SK-N-SH (cell line): ENCODE results near the gene RNF144B. TPM values are rescaled to one million over a fixed set of nuclear protein-coding genes. Genes with fewer than 3 reads are reported as not detected.

ENCODE experiments used
- CTCF ChIA-PET: fragments of 300-600, 350-600 bp; formaldehyde crosslinking; extraction: SDS; loops from one replicate; lab custom pipeline; 2021; lab: Yijun Ruan, JAX
- POLR2A ChIA-PET: fragments of 350-600 bp; sonication (Branson Sonifier 250); formaldehyde crosslinking; extraction: SDS; loops from one replicate; lab custom pipeline; 2020; ENCODE audit warnings: antibody characterized with exemption, inconsistent platforms; lab: Yijun Ruan, JAX
- DNase-seq: peaks from one replicate; pipeline ENCODE4 v3.0.0; 2012
- H2AFZ ChIP-seq: fragments of 200-600 bp; sonication (generic); 2 replicates; pipeline ENCODE4 v1.8.1; 2016; ENCODE audit warnings: antibody characterized with exemption, mild to moderate bottlenecking, low read depth
- H3F3A ChIP-seq: fragments of 200-600 bp; sonication (generic); replicated peaks from 2 replicates; pipeline ENCODE3; 2016; ENCODE audit warnings: antibody characterized with exemption, mild to moderate bottlenecking; ENCODE audit not compliant: insufficient read depth
- H3K27ac ChIP-seq, 2 experiments: fragments of 200-500 bp in 1 of 2; fragments of 200-600 bp in 1 of 2; sonication (Bioruptor generic) in 1 of 2; sonication (generic), shearing (Covaris generic) in 1 of 2; 2 replicates each; pipeline versions ENCODE4 v1.5.1 to v1.6.1; 2014 to 2016; ENCODE audit warnings: low read depth in 2 of 2, inconsistent platforms in 1 of 2, low read length in 1 of 2, mild to moderate bottlenecking in 1 of 2, mixed read lengths in 1 of 2
- H3K27me3 ChIP-seq: fragments of 200-600 bp; sonication (generic), shearing (Covaris generic); 2 replicates; pipeline ENCODE4 v1.6.1; 2016; ENCODE audit warnings: mixed run types; ENCODE audit not compliant: insufficient read depth
- H3K36me3 ChIP-seq, 2 experiments: fragments of 200-500 bp in 1 of 2; fragments of 200-600 bp in 1 of 2; sonication (Bioruptor generic) in 1 of 2; sonication (generic) in 1 of 2; replicated peaks in 1 of 2; 2 replicates each; pipeline versions ENCODE3 to v1.5.1; 2014 to 2016; ENCODE audit warnings: low read length in 1 of 2, mild to moderate bottlenecking in 1 of 2; ENCODE audit not compliant: insufficient read depth in 2 of 2, control insufficient read depth in 1 of 2
- H3K4me1 ChIP-seq, 2 experiments: fragments of 200-500 bp in 1 of 2; fragments of 200-600 bp in 1 of 2; sonication (Bioruptor generic) in 1 of 2; sonication (generic), shearing (Covaris generic) in 1 of 2; 2 replicates each; pipeline versions ENCODE4 v1.5.1 to v1.6.1; 2014 to 2016; ENCODE audit warnings: low read depth in 1 of 2, low read length in 1 of 2, mixed run types in 1 of 2; ENCODE audit not compliant: insufficient read depth in 2 of 2, control insufficient read depth in 1 of 2
- H3K4me2 ChIP-seq: fragments of 200-600 bp; sonication (generic), shearing (Covaris generic); 2 replicates; pipeline ENCODE4 v1.6.1; 2017; ENCODE audit warnings: mixed run types
- H3K4me3 ChIP-seq, 2 experiments: fragments of 200-500 bp in 1 of 2; fragments of 200-600 bp in 1 of 2; sonication (Bioruptor generic) in 1 of 2; sonication (generic), shearing (Covaris generic) in 1 of 2; 2 replicates each; pipeline versions ENCODE4 v1.5.1 to v1.8.1; 2014 to 2016; ENCODE audit warnings: low read depth in 2 of 2, inconsistent platforms in 1 of 2, low read length in 1 of 2, mild to moderate bottlenecking in 1 of 2, mixed read lengths in 1 of 2, moderate library complexity in 1 of 2
- H3K79me2 ChIP-seq: fragments of 200-600 bp; sonication (generic); 2 replicates; pipeline ENCODE4 v1.8.1; 2017; ENCODE audit warnings: mild to moderate bottlenecking; ENCODE audit not compliant: insufficient read depth
- H3K9ac ChIP-seq: fragments of 200-600 bp; sonication (generic); 2 replicates; pipeline ENCODE4 v1.6.1; 2017; ENCODE audit warnings: mixed run types
- H3K9me2 ChIP-seq: fragments of 200-600 bp; sonication (generic); 2 replicates; pipeline ENCODE4 v1.6.1; 2017; ENCODE audit warnings: mixed run types
- H3K9me3 ChIP-seq: fragments of 200-600 bp; sonication (generic); 2 replicates; pipeline ENCODE4 v1.6.1; 2017; ENCODE audit warnings: mixed run types, mild to moderate bottlenecking, moderate library complexity
- H4K20me1 ChIP-seq: fragments of 200-600 bp; sonication (generic); 2 replicates; pipeline ENCODE4 v1.6.1; 2017; ENCODE audit warnings: mild to moderate bottlenecking, mixed run types; ENCODE audit not compliant: insufficient read depth
- EP300 ChIP-seq, 2 experiments: IDR thresholded peaks; 2 replicates each; pipeline versions ENCODE4 v1.4.0 to v1.6.1; 2012; ENCODE audit warnings: borderline replicate concordance in 1 of 2, low read depth in 1 of 2, low read length in 1 of 2
- FOSL2 ChIP-seq: IDR thresholded peaks from 2 replicates; pipeline ENCODE4 v1.4.0; 2012; ENCODE audit warnings: low read depth, mild to moderate bottlenecking, moderate library complexity, borderline replicate concordance
- FOXM1 ChIP-seq: IDR thresholded peaks from 2 replicates; pipeline ENCODE4 v1.4.0; 2012; ENCODE audit warnings: low read depth, mild to moderate bottlenecking
- GABPA ChIP-seq: IDR thresholded peaks from 2 replicates; pipeline ENCODE4 v1.4.0; 2012; ENCODE audit warnings: low read depth, mild to moderate bottlenecking
- JUND ChIP-seq: IDR thresholded peaks from 2 replicates; pipeline ENCODE4 v1.4.0; 2012
- MXI1 ChIP-seq: IDR thresholded peaks from 2 replicates; pipeline ENCODE4 v1.6.1; 2012; ENCODE audit warnings: mild to moderate bottlenecking, low read depth, low read length, improper control_type of control experiment
- SIN3A ChIP-seq: IDR thresholded peaks from 2 replicates; pipeline ENCODE4 v1.6.1; 2012; ENCODE audit warnings: low read depth, mild to moderate bottlenecking, low read length, moderate library complexity, borderline replicate concordance
- TAF1 ChIP-seq: IDR thresholded peaks from 2 replicates; pipeline ENCODE4 v1.6.1; 2012; ENCODE audit warnings: low read depth, mild to moderate bottlenecking, low read length, moderate library complexity, borderline replicate concordance
- TEAD4 ChIP-seq: IDR thresholded peaks from 2 replicates; pipeline ENCODE4 v1.4.0; 2012; ENCODE audit warnings: mild to moderate bottlenecking, borderline replicate concordance; ENCODE audit not compliant: insufficient read depth
- YY1 ChIP-seq: IDR thresholded peaks from 2 replicates; pipeline ENCODE4 v1.4.0; 2012; ENCODE audit warnings: low read depth, mild to moderate bottlenecking
- WGBS: methylation state at CpG from one replicate; pipeline ENCODE4 v1.1.6; 2017; ENCODE audit warnings: low lambda C conversion rate; 5-methylcytosine and 5-hydroxymethylcytosine counted together
- polyA plus RNA-seq, 3 experiments: library from polyadenylated mRNA; depleted of rRNA; stranded (reverse); fragments of >200 nt; gene quantifications; 2 replicates each; pipeline ENCODE4 v1.2.3, GENCODE V29; 2012
- TF ChIP-seq, protein P1 (sequence below): IDR thresholded peaks from 2 replicates; pipeline ENCODE4 v1.6.1; 2012; ENCODE audit warnings: mild to moderate bottlenecking, low read depth, low read length, moderate library complexity

RNF144B gene
- polyA plus RNA-seq, 1 of the 3 experiments (the other 2 are of a cell fraction) = 1.2 TPM

DNA sequence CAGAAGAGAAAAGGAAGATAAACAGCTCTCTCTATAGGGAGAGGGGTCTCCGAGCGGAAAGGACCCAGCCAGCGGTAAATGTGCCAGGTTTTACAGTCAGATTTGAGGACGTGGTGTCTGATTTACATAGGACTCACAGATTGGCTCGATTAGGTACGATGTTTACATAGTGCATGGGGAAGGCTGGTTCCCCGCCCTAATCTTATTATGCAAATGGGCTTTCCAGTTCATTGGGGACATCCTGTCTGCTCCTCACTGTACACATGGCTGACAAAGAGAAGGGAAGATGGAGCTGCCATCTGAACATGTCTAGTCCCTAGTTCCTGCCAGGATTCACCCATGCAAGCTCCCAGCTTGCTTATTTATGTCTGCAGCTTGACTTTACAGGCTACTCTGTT lies 119.9 kb downstream of the RNF144B start:
- ChIA-PET POLR2A (interaction anchor here (0.7 kb wide), 1 partner anchor 225 kb away, joined by 3 read pairs; no protein-coding TSS in a partner anchor), CTCF (interaction anchor here (1.2 to 3.2 kb wide), 2 partner anchors 183 to 185 kb away, joined by 3 to 28 read pairs; no protein-coding TSS in a partner anchor)
- Histone ChIP-seq H3F3A (no peaks in the 10 kb centered on the region), H3K9me2 (no peaks in the 10 kb centered on the region), H2AFZ (no peak overlapping the region), H4K20me1 (no peaks in the 10 kb centered on the region), H3K9ac (no peak overlapping the region), H3K36me3 (no peaks in the 10 kb centered on the region), H3K9me3 (no peaks in the 10 kb centered on the region), H3K27me3 (no peaks in the 10 kb centered on the region), H3K4me1 (peaks cover 4 to 6% of the 10 kb centered on the region in 2 experiments; a peak in 2 of 4 replicates), H3K27ac (no peak overlapping the region), H3K79me2 (no peaks in the 10 kb centered on the region), H3K4me3 (no peak overlapping the region), H3K4me2 (no peak overlapping the region)
- WGBS = 53% methylated on average over 6 of the region's 7 CpGs
- DNase-seq = peak; percentile 19
- TF ChIP-seq, protein P1, sequence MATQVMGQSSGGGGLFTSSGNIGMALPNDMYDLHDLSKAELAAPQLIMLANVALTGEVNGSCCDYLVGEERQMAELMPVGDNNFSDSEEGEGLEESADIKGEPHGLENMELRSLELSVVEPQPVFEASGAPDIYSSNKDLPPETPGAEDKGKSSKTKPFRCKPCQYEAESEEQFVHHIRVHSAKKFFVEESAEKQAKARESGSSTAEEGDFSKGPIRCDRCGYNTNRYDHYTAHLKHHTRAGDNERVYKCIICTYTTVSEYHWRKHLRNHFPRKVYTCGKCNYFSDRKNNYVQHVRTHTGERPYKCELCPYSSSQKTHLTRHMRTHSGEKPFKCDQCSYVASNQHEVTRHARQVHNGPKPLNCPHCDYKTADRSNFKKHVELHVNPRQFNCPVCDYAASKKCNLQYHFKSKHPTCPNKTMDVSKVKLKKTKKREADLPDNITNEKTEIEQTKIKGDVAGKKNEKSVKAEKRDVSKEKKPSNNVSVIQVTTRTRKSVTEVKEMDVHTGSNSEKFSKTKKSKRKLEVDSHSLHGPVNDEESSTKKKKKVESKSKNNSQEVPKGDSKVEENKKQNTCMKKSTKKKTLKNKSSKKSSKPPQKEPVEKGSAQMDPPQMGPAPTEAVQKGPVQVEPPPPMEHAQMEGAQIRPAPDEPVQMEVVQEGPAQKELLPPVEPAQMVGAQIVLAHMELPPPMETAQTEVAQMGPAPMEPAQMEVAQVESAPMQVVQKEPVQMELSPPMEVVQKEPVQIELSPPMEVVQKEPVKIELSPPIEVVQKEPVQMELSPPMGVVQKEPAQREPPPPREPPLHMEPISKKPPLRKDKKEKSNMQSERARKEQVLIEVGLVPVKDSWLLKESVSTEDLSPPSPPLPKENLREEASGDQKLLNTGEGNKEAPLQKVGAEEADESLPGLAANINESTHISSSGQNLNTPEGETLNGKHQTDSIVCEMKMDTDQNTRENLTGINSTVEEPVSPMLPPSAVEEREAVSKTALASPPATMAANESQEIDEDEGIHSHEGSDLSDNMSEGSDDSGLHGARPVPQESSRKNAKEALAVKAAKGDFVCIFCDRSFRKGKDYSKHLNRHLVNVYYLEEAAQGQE = no peak
- TF ChIP-seq TAF1 (no peak), EP300 (IDR thresholded peaks at IDR 0.05; ENCODE audit: borderline replicate concordance in 1 of 2, low read depth in 1 of 2, low read length in 1 of 2) (no peak), MXI1 (no peak), YY1 (no peak)

DNA sequence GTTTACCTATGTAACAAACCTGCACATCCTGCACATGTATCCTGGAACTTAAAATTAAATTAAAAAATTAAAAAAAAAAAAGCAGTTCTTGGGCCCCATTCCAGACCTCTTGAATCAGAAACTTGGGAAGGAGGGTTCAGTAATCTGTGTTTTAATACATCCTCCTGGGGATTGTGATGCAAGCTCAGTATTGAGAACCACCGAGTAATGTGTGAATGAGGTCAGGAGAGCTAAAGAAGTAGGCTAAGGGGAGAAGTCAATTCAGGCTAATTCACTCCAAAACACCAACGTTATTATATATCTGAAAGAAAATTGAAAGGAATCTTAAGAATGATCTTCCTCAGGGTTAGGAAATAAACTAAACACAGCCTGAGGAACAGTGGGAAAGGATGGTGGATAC lies 120.4 kb downstream of the RNF144B start:
- 57% methylated on average over 2 of the region's 2 CpGs for WGBS

More for the DNA sequence above, 120.4 kb downstream of the RNF144B start:
- Histone ChIP-seq H2AFZ (no peak overlapping the region), H4K20me1 (no peaks in the 10 kb centered on the region), H3K9me3 (no peaks in the 10 kb centered on the region), H3F3A (no peaks in the 10 kb centered on the region), H3K36me3 (no peaks in the 10 kb centered on the region), H3K9ac (no peak overlapping the region), H3K4me3 (no peak overlapping the region), H3K4me2 (no peak overlapping the region), H3K9me2 (no peaks in the 10 kb centered on the region), H3K79me2 (no peaks in the 10 kb centered on the region), H3K4me1 (peaks cover 4 to 6% of the 10 kb centered on the region in 2 experiments; a peak in 2 of 4 replicates), H3K27ac (no peak overlapping the region), H3K27me3 (no peaks in the 10 kb centered on the region)
- no peak for DNase-seq
- CTCF ChIA-PET = interaction anchor here (0.7 kb wide), 1 partner anchor 46 kb away, joined by 4 read pairs; no protein-coding TSS in a partner anchor
- TF ChIP-seq GABPA (no peak), TAF1 (no peak), FOSL2 (no peak), SIN3A (no peak), FOXM1 (no peak), YY1 (no peak), JUND (no peak), TEAD4 (no peak)
- POLR2A ChIA-PET = no interaction called here
